Thymus (tissue), 14 donors: ENCODE data around the gene ITGB1BP1. TPM values are rescaled to one million over a fixed set of nuclear protein-coding genes. Genes with fewer than 3 reads are reported as not detected.

ENCODE experiments used
- DNase-seq, 9 donors: peaks; one replicate each; pipeline ENCODE4 v3.0.0-alpha.2; 2013; ENCODE audit warnings: low spot score in 9 of 9, low read depth in 6 of 9, missing footprints in 1 of 9
- H3K27ac ChIP-seq, 2 donors: one replicate each; pipeline ENCODE4 v1.5.1; 2013; ENCODE audit warnings: control low read depth in 1 of 2, low read depth in 1 of 2, low read length in 1 of 2, mild to moderate bottlenecking in 1 of 2, moderate library complexity in 1 of 2
- H3K27me3 ChIP-seq, 2 donors: one replicate each; pipeline ENCODE4 v1.5.1; 2013; ENCODE audit warnings: low read length in 1 of 2; ENCODE audit not compliant: control insufficient read depth in 2 of 2, insufficient read depth in 1 of 2
- H3K36me3 ChIP-seq, 2 donors: one replicate each; pipeline ENCODE4 v1.5.1; 2013; ENCODE audit warnings: low read length in 1 of 2, mild to moderate bottlenecking in 1 of 2, moderate library complexity in 1 of 2; ENCODE audit not compliant: control insufficient read depth in 2 of 2, insufficient read depth in 2 of 2
- H3K4me1 ChIP-seq, 2 donors: one replicate each; pipeline ENCODE4 v1.5.1; 2013; ENCODE audit warnings: low read length in 2 of 2; ENCODE audit not compliant: control insufficient read depth in 2 of 2, insufficient read depth in 2 of 2
- H3K4me3 ChIP-seq, 2 donors: one replicate each; pipeline ENCODE4 v1.5.1; 2013; ENCODE audit warnings: low read length in 2 of 2, control low read depth in 1 of 2, mild to moderate bottlenecking in 1 of 2
- H3K9me3 ChIP-seq, 2 donors: one replicate each; pipeline ENCODE4 v1.5.1; 2013; ENCODE audit warnings: low read length in 1 of 2, mild to moderate bottlenecking in 1 of 2; ENCODE audit not compliant: control insufficient read depth in 2 of 2, insufficient read depth in 1 of 2
- WGBS: extraction: QIAGEN DNeasy Blood & Tissue Kit; methylation state at CpG from one replicate; pipeline ENCODE4 v1.1.7; 2013; 5-methylcytosine and 5-hydroxymethylcytosine counted together
- long read RNA-seq, 10 donors: transcript quantifications; one replicate each; lab custom pipeline, GENCODE V29; 2026
- polyA plus RNA-seq: library from polyadenylated mRNA; stranded (reverse); fragments of 200-250 nt; gene quantifications from one replicate; pipeline ENCODE4 v1.2.3, GENCODE V29; 2013
- total RNA-seq: library from RNA; stranded (reverse); fragments of 120-200 nt; gene quantifications from one replicate; pipeline ENCODE4 v1.2.4, GENCODE V29; 2013
- donor health status: healthy.

Gene ITGB1BP1, protein sequence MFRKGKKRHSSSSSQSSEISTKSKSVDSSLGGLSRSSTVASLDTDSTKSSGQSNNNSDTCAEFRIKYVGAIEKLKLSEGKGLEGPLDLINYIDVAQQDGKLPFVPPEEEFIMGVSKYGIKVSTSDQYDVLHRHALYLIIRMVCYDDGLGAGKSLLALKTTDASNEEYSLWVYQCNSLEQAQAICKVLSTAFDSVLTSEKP
- total RNA-seq (37.3 TPM), polyA plus RNA-seq (116 TPM)
- long read RNA-seq, donor 1, partial matches to known transcripts, result 0 of 3 reads
- long read RNA-seq, donor 1, other reads (novel, unspliced or antisense), result 0 of 3 reads
- long read RNA-seq, donor 2, full-length matches to known transcripts, result 32 of 32 reads
- long read RNA-seq, donor 2, partial matches to known transcripts, result 0 of 32 reads
- long read RNA-seq, donor 2, other reads (novel, unspliced or antisense), result 0 of 32 reads
- long read RNA-seq, donor 3, full-length matches to known transcripts, result 31 of 37 reads
- long read RNA-seq, donor 3, partial matches to known transcripts, result 6 of 37 reads
- long read RNA-seq, donor 3, other reads (novel, unspliced or antisense), result 0 of 37 reads
- long read RNA-seq, donor 4, transcript ITGB1BP1-202 (7 exons, 1,963 nt), result major isoform, 5 of 6 reads
- long read RNA-seq, donor 4, partial matches to known transcripts, result 0 of 6 reads
- long read RNA-seq, donor 4, other reads (novel, unspliced or antisense), result 0 of 6 reads
- long read RNA-seq, donor 5, transcript ITGB1BP1-202 (7 exons, 1,963 nt), result major isoform, 14 of 50 reads
- long read RNA-seq, donor 5, partial matches to known transcripts, result 22 of 50 reads
- long read RNA-seq, donor 5, other reads (novel, unspliced or antisense), result 6 of 50 reads
- long read RNA-seq, donor 6, full-length matches to known transcripts, result 18 of 18 reads
- long read RNA-seq, donor 6, partial matches to known transcripts, result 0 of 18 reads
- long read RNA-seq, donor 6, other reads (novel, unspliced or antisense), result 0 of 18 reads
- long read RNA-seq, donor 7, full-length matches to known transcripts, result 14 of 26 reads
- long read RNA-seq, donor 7, partial matches to known transcripts, result 7 of 26 reads
- long read RNA-seq, donor 7, other reads (novel, unspliced or antisense), result 5 of 26 reads
- long read RNA-seq, donor 8, partial matches to known transcripts, result 0 of 10 reads
- long read RNA-seq, donor 8, other reads (novel, unspliced or antisense), result 0 of 10 reads
- long read RNA-seq, donor 9, full-length matches to known transcripts, result 15 of 21 reads
- long read RNA-seq, donor 9, partial matches to known transcripts, result 6 of 21 reads
- long read RNA-seq, donor 9, other reads (novel, unspliced or antisense), result 0 of 21 reads
- long read RNA-seq, donor 10, transcript ITGB1BP1-202 (7 exons, 1,963 nt), result major isoform, 11 of 26 reads
- long read RNA-seq, donor 10, partial matches to known transcripts, result 5 of 26 reads
- long read RNA-seq, donor 10, other reads (novel, unspliced or antisense), result 0 of 26 reads

GRCh38 chr2:9423100-9423921 lies at the start of gene ITGB1BP1, which contains the start of gene CPSF3:
ITGB1BP1 (minus strand) TSS chr2:9423528; CDS start chr2:9418697, 4,831 bp downstream.
CPSF3 (plus strand) TSS chr2:9423654; CDS start chr2:9423774, 120 bp downstream.
- H3K27me3 ChIP-seq, result no peaks in the 10 kb centered on the region
- H3K9me3 ChIP-seq, result no peaks in the 10 kb centered on the region
- H3K36me3 ChIP-seq, result peaks cover 0 to 3% of the 10 kb centered on the region in 2 donors
- peak within 1 kb of the TSS; percentile 91 to 97 for H3K27ac ChIP-seq
- DNase-seq, result peak; percentile 92 to 99 (median 97)
- peak within 1 kb of the TSS; percentile 92 to 99 for H3K4me3 ChIP-seq
- under 1% methylated on average over 91 of the region's 91 CpGs for WGBS
- peaks cover 5 to 24% of the 10 kb centered on the region in 2 donors for H3K4me1 ChIP-seq

GRCh38 chr2:9472511-9472910 lies 49.2 kb upstream of the ITGB1BP1 start:
- 98% methylated on average over 9 of the region's 9 CpGs for WGBS
- Histone ChIP-seq H3K36me3 (peaks cover 29 to 41% of the 10 kb centered on the region in 2 donors), H3K27ac (no peak overlapping the region)

DNA sequence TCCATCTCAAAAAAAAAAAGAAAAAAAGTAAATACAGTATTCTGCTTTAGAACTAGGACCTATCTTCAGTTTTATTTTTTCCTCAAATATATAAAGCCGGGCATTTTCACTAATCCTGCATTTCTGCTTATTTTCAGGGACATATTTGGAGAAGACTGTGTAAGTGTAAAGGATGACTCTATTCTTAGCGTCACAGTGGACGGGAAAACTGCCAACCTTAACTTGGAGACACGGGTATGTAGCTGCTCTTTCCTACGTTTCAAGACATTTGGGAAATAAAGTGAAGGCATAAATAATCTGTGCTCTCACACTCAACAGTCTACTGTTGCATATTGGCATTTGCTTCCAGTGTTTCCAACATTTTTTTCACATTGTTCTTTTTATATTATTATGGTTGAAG lies 47.9 kb upstream of the ITGB1BP1 start:
- DNase-seq, result no peak
- Histone ChIP-seq H3K4me3 (no peak overlapping the region), H3K4me1 (peaks cover 12 to 17% of the 10 kb centered on the region in 2 donors), H3K27me3 (no peaks in the 10 kb centered on the region), H3K27ac (no peak overlapping the region), H3K36me3 (peaks cover 29 to 47% of the 10 kb centered on the region in 2 donors), H3K9me3 (no peaks in the 10 kb centered on the region)
- WGBS, result 96% methylated on average over 5 of the region's 5 CpGs

More at GRCh38 chr2:9472511-9472910, 49.2 kb upstream of the ITGB1BP1 start:
- H3K27me3 ChIP-seq, result no peaks in the 10 kb centered on the region
- no peaks in the 10 kb centered on the region for H3K9me3 ChIP-seq
- H3K4me3 ChIP-seq, result no peak overlapping the region
- no peak for DNase-seq
- H3K4me1 ChIP-seq, result peaks cover 12 to 17% of the 10 kb centered on the region in 2 donors

- no peak for DNase-seq
- H3K9me3 ChIP-seq, result no peaks in the 10 kb centered on the region
- 91% methylated on average over 10 of the region's 10 CpGs for WGBS
- H3K4me3 ChIP-seq, result no peak overlapping the region
- H3K36me3 ChIP-seq, result peaks cover 47 to 65% of the 10 kb centered on the region in 2 donors
- peak overlapping the region in 1 of 2 donors; percentile 5 for H3K27ac ChIP-seq
- H3K27me3 ChIP-seq, result no peaks in the 10 kb centered on the region
- no peaks in the 10 kb centered on the region for H3K4me1 ChIP-seq
Observed at GRCh38 chr2:9467687-9468086, 44.4 kb upstream of the ITGB1BP1 start.

- peaks cover 47 to 56% of the 10 kb centered on the region in 2 donors for H3K36me3 ChIP-seq
Observed at GRCh38 chr2:9466147-9466683, 42.9 kb upstream of the ITGB1BP1 start.

GRCh38 chr2:9465170-9465569 lies 41.8 kb upstream of the ITGB1BP1 start:
- peaks cover 46 to 56% of the 10 kb centered on the region in 2 donors for H3K36me3 ChIP-seq
- H3K4me1 ChIP-seq, result no peaks in the 10 kb centered on the region
- 88% methylated on average over 7 of the region's 7 CpGs for WGBS
- DNase-seq, result no peak
- H3K9me3 ChIP-seq, result no peaks in the 10 kb centered on the region
- no peak overlapping the region for H3K4me3 ChIP-seq
- no peak overlapping the region for H3K27ac ChIP-seq
- no peaks in the 10 kb centered on the region for H3K27me3 ChIP-seq

More at GRCh38 chr2:9466147-9466683, 42.9 kb upstream of the ITGB1BP1 start:
- 87% methylated on average over 46 of the region's 46 CpGs for WGBS
- no peaks in the 10 kb centered on the region for H3K9me3 ChIP-seq
- no peaks in the 10 kb centered on the region for H3K4me1 ChIP-seq
- H3K4me3 ChIP-seq, result no peak overlapping the region
- H3K27ac ChIP-seq, result no peak overlapping the region
- no peak for DNase-seq
- no peaks in the 10 kb centered on the region for H3K27me3 ChIP-seq

DNA sequence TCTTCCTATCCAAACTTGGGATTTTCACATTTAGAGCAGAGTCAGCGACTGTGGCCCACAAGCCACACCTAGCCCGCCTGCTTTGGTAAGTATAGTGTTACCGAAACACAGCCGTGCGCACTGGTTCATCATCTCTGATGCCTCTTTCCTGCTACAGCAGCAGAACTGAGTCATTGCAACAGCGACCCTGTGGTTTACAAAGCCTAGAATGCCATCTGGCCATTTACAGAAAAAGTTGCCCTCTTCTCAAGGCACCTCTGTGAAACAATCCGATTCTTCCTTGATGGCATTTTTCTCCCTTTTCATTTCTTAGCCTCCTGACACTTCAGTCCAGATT lies 40.3 kb upstream of the ITGB1BP1 start:
- Histone ChIP-seq H3K9me3 (no peaks in the 10 kb centered on the region), H3K36me3 (peaks cover 33 to 55% of the 10 kb centered on the region in 2 donors), H3K27me3 (no peaks in the 10 kb centered on the region), H3K4me3 (no peak overlapping the region), H3K4me1 (no peaks in the 10 kb centered on the region), H3K27ac (no peak overlapping the region)
- 88% methylated on average over 7 of the region's 7 CpGs for WGBS
- DNase-seq, result no peak
